HEK293T (cell line): Measurements from ENCODE around the gene GATB.

Experiments
- ARNT ChIP-seq: fragments of 450-650 bp; IDR thresholded peaks from 2 replicates; pipeline ENCODE4 v1.6.1; 2017; ENCODE audit warnings: mild to moderate bottlenecking
- BHLHE40 ChIP-seq: fragments of 450-650 bp; IDR thresholded peaks from 2 replicates; pipeline ENCODE4 v1.6.1; 2016; ENCODE audit warnings: mild to moderate bottlenecking, moderate library complexity, borderline replicate concordance
- CTBP1 ChIP-seq: fragments of 450-650 bp; IDR thresholded peaks from 2 replicates; pipeline ENCODE4 v1.6.1; 2016; ENCODE audit warnings: borderline replicate concordance
- ELF4 ChIP-seq: fragments of 450-650 bp; IDR thresholded peaks from 2 replicates; pipeline ENCODE4 v1.6.1; 2017; ENCODE audit warnings: antibody characterized with exemption
- HDGF ChIP-seq: fragments of 450-650 bp; IDR thresholded peaks from 2 replicates; pipeline ENCODE4 v1.6.1; 2017; ENCODE audit warnings: antibody characterized with exemption, borderline replicate concordance
- SP1 ChIP-seq: fragments of 450-650 bp; IDR thresholded peaks from 2 replicates; pipeline ENCODE4 v1.6.1; 2017
- TARDBP ChIP-seq: fragments of 450-650 bp; IDR thresholded peaks from 2 replicates; pipeline ENCODE4 v1.6.1; 2016
- ZNF384 ChIP-seq: fragments of 450-650 bp; IDR thresholded peaks from 2 replicates; pipeline ENCODE4 v1.6.1; 2016

GRCh38 chr4:151631349-151631748, 129.5 kb downstream of the GATB start:
- TF ChIP-seq ARNT (no peak), BHLHE40 (no peak), ZNF384 (no peak), HDGF (no peak), CTBP1 (no peak), ELF4 (no peak), SP1 (no peak), TARDBP (no peak)
